Neural cell (in vitro differentiated cells): ENCODE measurements around the gene RAB11FIP3. TPM values are rescaled to one million over a fixed set of nuclear protein-coding genes. Genes with fewer than 3 reads are reported as not detected.

Experiments used
- H2AFZ ChIP-seq: fragments of 200-600, 300-800 bp; sonication (generic), shearing (Covaris generic); 2 replicates; pipeline ENCODE4 v1.6.0; 2014; ENCODE audit warnings: low read depth, mild to moderate bottlenecking, antibody characterized with exemption, low read length, moderate library complexity
- H3F3A ChIP-seq: fragments of 200-600 bp; shearing (Covaris generic); 2 replicates; pipeline ENCODE4 v1.6.1; 2016; ENCODE audit warnings: mild to moderate bottlenecking, moderate library complexity, mixed read lengths, antibody characterized with exemption, low read length; ENCODE audit not compliant: insufficient read depth, poor library complexity, severe bottlenecking
- H3K27ac ChIP-seq: fragments of 200-600, 300-800 bp; sonication (generic), shearing (Covaris generic); 2 replicates; pipeline ENCODE4 v1.5.1; 2014; ENCODE audit warnings: mild to moderate bottlenecking, low read length, moderate library complexity
- H3K27me3 ChIP-seq: fragments of 300-800, 200-600 bp; sonication (generic), shearing (Covaris generic); 2 replicates; pipeline ENCODE4 v1.6.0; 2014; ENCODE audit warnings: mild to moderate bottlenecking, low read depth, low read length, moderate library complexity; ENCODE audit not compliant: insufficient read depth
- H3K36me3 ChIP-seq: fragments of 300-800, 200-600 bp; sonication (generic), shearing (Covaris generic); 2 replicates; pipeline ENCODE4 v1.5.1; 2014; ENCODE audit warnings: mild to moderate bottlenecking, antibody characterized with exemption, low read length, moderate library complexity; ENCODE audit not compliant: insufficient read depth
- H3K4me2 ChIP-seq: fragments of 300-800, 200-600 bp; sonication (generic), shearing (Covaris generic); 2 replicates; pipeline ENCODE4 v1.6.0; 2014; ENCODE audit warnings: mild to moderate bottlenecking, low read length
- H3K4me3 ChIP-seq: fragments of 300-800, 200-600 bp; sonication (generic), shearing (Covaris generic); 2 replicates; pipeline ENCODE4 v1.5.1; 2014; ENCODE audit warnings: mild to moderate bottlenecking, low read length, moderate library complexity
- H3K79me2 ChIP-seq: fragments of 200-600 bp; shearing (Covaris generic); replicated peaks from 2 replicates; pipeline ENCODE4 v1.6.0; 2014; ENCODE audit warnings: mild to moderate bottlenecking, low read length, moderate library complexity; ENCODE audit not compliant: insufficient read depth
- H3K9ac ChIP-seq: fragments of 300-800, 200-600 bp; sonication (generic), shearing (Covaris generic); 2 replicates; pipeline ENCODE4 v1.6.1; 2016; ENCODE audit warnings: mild to moderate bottlenecking, low read length, mixed read lengths
- H3K9me2 ChIP-seq: fragments of 200-600 bp; shearing (Covaris generic); 2 replicates; pipeline ENCODE4 v1.6.1; 2016; ENCODE audit warnings: mild to moderate bottlenecking, low read length, mixed read lengths; ENCODE audit not compliant: insufficient read depth
- H3K9me3 ChIP-seq: fragments of 200-600, 300-800 bp; sonication (generic), shearing (Covaris generic); 2 replicates; pipeline ENCODE4 v1.6.1; 2016; ENCODE audit warnings: mild to moderate bottlenecking, mixed run types, low read length, moderate library complexity, mixed read lengths
- H4K20me1 ChIP-seq: fragments of 200-600 bp; shearing (Covaris generic); 2 replicates; pipeline ENCODE4 v1.6.1; 2016; ENCODE audit warnings: mild to moderate bottlenecking, mixed run types; ENCODE audit not compliant: insufficient read depth
- EP300 ChIP-seq: fragments of 450-650 bp; conservative IDR thresholded peaks from 2 replicates; pipeline ENCODE4 v1.6.1; 2014; ENCODE audit warnings: antibody characterized with exemption, mild to moderate bottlenecking, moderate library complexity; ENCODE audit not compliant: poor library complexity, severe bottlenecking
- EZH2 ChIP-seq: fragments of 200-600, 300-800 bp; shearing (Covaris generic), sonication (generic); IDR thresholded peaks from 2 replicates; pipeline ENCODE4 v1.6.1; 2014; ENCODE audit warnings: antibody characterized with exemption, low read length, borderline replicate concordance, mild to moderate bottlenecking; ENCODE audit not compliant: insufficient read depth, poor library complexity, severe bottlenecking
- MXI1 ChIP-seq: fragments of 450-650 bp; conservative IDR thresholded peaks from 2 replicates; pipeline ENCODE4 v1.6.1; 2014; ENCODE audit warnings: antibody characterized with exemption, mild to moderate bottlenecking; ENCODE audit not compliant: poor library complexity, severe bottlenecking
- POLR2AphosphoS5 ChIP-seq: IDR thresholded peaks from 2 replicates; pipeline ENCODE4 v1.6.1; 2012
- RAD21 ChIP-seq: fragments of 450-650 bp; conservative IDR thresholded peaks from 2 replicates; pipeline ENCODE4 v1.6.1; 2014; ENCODE audit warnings: antibody characterized with exemption, mild to moderate bottlenecking, moderate library complexity
- SMC3 ChIP-seq: fragments of 450-650 bp; conservative IDR thresholded peaks from 2 replicates; pipeline ENCODE4 v1.6.1; 2014; ENCODE audit warnings: antibody characterized with exemption, mild to moderate bottlenecking, moderate library complexity; ENCODE audit not compliant: poor library complexity
- TAF1 ChIP-seq: IDR thresholded peaks from 2 replicates; pipeline ENCODE4 v1.6.1; 2012; ENCODE audit warnings: low read depth
- polyA plus RNA-seq: library from polyadenylated mRNA; depleted of rRNA; stranded (reverse); fragments of >200 nt; gene quantifications from 2 replicates; pipeline ENCODE4 v1.2.3, GENCODE V29; 2014
- TF ChIP-seq, protein P1 (sequence below): IDR thresholded peaks from 2 replicates; pipeline ENCODE4 v1.6.1; 2012; ENCODE audit warnings: borderline replicate concordance
- TF ChIP-seq, protein P2 (sequence below): fragments of 450-650 bp; IDR thresholded peaks from 2 replicates; pipeline ENCODE4 v1.5.1; 2014; ENCODE audit warnings: antibody characterized with exemption, mild to moderate bottlenecking, moderate library complexity; ENCODE audit not compliant: poor library complexity, severe bottlenecking

Gene RAB11FIP3
- polyA plus RNA-seq, 1 donor from 2014 or later = 55.0 TPM

DNA sequence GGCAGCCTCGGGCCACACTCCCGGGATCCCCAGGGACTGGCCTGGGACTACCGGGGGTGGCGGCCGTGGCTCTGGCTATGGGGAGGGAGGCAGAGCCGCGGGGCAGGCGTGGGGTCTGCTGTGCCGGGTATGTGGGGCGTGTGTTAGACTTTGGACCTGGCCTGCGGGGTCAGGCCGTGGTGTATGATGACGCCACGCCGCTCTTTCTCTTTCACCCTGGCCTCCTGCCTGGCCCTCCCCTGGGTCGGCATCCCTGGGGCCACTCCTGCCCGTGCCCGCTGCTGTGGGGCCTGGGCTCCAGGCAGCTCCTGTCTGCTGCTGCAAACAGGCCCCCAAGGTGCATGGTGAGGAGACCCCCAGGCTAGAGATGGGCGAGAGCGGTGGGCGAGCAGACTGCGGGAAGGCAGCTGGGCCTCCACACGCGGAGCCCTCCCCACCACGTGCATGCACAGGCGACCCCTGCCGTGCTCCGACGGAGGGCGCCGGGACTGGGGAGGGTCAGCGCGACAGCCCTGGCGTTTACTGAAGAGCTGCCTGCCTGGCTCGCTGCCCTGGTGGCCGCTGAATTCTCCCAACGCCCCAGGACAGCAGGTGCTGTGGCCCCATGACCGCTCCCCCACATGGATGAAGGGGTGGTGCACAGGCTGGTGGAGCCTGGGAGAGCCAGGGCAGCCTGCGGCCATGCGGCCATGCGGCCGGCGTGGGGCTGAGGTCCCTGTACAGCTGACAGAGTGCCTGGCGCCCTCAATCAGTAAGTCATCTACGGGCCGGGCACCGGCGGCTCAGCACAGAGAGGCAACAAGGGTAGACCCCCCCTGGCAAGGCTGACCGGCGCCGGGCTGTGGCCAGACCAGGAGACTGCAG, 118.1 kb downstream of the RAB11FIP3 start:
- no peak for TF ChIP-seq EZH2
- TF ChIP-seq MXI1 = no peak
- TF ChIP-seq TAF1 = no peak
- TF ChIP-seq, protein P1, sequence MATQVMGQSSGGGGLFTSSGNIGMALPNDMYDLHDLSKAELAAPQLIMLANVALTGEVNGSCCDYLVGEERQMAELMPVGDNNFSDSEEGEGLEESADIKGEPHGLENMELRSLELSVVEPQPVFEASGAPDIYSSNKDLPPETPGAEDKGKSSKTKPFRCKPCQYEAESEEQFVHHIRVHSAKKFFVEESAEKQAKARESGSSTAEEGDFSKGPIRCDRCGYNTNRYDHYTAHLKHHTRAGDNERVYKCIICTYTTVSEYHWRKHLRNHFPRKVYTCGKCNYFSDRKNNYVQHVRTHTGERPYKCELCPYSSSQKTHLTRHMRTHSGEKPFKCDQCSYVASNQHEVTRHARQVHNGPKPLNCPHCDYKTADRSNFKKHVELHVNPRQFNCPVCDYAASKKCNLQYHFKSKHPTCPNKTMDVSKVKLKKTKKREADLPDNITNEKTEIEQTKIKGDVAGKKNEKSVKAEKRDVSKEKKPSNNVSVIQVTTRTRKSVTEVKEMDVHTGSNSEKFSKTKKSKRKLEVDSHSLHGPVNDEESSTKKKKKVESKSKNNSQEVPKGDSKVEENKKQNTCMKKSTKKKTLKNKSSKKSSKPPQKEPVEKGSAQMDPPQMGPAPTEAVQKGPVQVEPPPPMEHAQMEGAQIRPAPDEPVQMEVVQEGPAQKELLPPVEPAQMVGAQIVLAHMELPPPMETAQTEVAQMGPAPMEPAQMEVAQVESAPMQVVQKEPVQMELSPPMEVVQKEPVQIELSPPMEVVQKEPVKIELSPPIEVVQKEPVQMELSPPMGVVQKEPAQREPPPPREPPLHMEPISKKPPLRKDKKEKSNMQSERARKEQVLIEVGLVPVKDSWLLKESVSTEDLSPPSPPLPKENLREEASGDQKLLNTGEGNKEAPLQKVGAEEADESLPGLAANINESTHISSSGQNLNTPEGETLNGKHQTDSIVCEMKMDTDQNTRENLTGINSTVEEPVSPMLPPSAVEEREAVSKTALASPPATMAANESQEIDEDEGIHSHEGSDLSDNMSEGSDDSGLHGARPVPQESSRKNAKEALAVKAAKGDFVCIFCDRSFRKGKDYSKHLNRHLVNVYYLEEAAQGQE = no peak
- TF ChIP-seq, protein P2, sequence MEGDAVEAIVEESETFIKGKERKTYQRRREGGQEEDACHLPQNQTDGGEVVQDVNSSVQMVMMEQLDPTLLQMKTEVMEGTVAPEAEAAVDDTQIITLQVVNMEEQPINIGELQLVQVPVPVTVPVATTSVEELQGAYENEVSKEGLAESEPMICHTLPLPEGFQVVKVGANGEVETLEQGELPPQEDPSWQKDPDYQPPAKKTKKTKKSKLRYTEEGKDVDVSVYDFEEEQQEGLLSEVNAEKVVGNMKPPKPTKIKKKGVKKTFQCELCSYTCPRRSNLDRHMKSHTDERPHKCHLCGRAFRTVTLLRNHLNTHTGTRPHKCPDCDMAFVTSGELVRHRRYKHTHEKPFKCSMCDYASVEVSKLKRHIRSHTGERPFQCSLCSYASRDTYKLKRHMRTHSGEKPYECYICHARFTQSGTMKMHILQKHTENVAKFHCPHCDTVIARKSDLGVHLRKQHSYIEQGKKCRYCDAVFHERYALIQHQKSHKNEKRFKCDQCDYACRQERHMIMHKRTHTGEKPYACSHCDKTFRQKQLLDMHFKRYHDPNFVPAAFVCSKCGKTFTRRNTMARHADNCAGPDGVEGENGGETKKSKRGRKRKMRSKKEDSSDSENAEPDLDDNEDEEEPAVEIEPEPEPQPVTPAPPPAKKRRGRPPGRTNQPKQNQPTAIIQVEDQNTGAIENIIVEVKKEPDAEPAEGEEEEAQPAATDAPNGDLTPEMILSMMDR = no peak
- no peak for TF ChIP-seq EP300
- TF ChIP-seq POLR2AphosphoS5 = no peak
- TF ChIP-seq RAD21 = no peak
- no peak for TF ChIP-seq SMC3
- no peaks in the 10 kb centered on the region for H3F3A ChIP-seq
- H3K27ac ChIP-seq = no peak overlapping the region
- H3K4me3 ChIP-seq = no peak overlapping the region
- no peaks in the 10 kb centered on the region for H3K27me3 ChIP-seq
- no peaks in the 10 kb centered on the region for H4K20me1 ChIP-seq
- H3K79me2 ChIP-seq = no peaks in the 10 kb centered on the region
- no peaks in the 10 kb centered on the region for H3K9me3 ChIP-seq
- H3K9me2 ChIP-seq = no peaks in the 10 kb centered on the region
- H3K9ac ChIP-seq = no peak overlapping the region
- H3K36me3 ChIP-seq = no peaks in the 10 kb centered on the region
- H3K4me2 ChIP-seq = no peak overlapping the region
- H2AFZ ChIP-seq = no peak overlapping the region

DNA sequence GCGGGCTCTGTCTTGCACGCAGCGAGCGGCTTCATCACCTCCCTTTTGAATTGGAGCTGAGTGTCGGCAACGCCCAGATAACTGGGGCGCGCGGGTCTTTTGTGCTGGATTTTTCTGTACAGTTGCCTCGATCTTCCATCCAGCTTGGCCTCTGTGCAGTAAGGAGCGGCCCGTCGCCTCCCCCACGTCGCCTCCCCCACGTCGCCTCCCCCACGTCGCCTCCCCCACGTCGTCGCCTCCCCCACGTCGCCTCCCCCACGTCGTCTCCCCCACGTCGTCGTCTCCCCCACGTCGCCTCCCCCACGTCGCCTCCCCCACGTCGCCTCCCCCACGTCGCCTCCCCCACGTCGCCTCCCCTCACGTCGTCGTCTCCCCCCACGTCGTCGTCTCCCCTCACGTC, 119.1 kb downstream of the RAB11FIP3 start:
- TF ChIP-seq EZH2 (no peak), TAF1 (no peak), RAD21 (no peak), EP300 (no peak), MXI1 (no peak), POLR2AphosphoS5 (no peak), SMC3 (no peak)
- TF ChIP-seq, protein P1 = no peak
- TF ChIP-seq, protein P2 = no peak
- Histone ChIP-seq H3K9me2 (no peaks in the 10 kb centered on the region), H3K27me3 (no peaks in the 10 kb centered on the region), H3K79me2 (no peaks in the 10 kb centered on the region), H3K9ac (no peak overlapping the region), H3K9me3 (no peaks in the 10 kb centered on the region), H3K27ac (no peak overlapping the region), H4K20me1 (no peaks in the 10 kb centered on the region), H3K4me2 (no peak overlapping the region), H3K36me3 (no peaks in the 10 kb centered on the region), H3F3A (no peaks in the 10 kb centered on the region), H3K4me3 (no peak overlapping the region), H2AFZ (no peak overlapping the region)
